ENCODE data around the gene PCYT2.

GRCh38 chr17:81939218-81939617 is 28.0 kb upstream of the PCYT2 start:
- TF ChIP-seq, protein P1, sequence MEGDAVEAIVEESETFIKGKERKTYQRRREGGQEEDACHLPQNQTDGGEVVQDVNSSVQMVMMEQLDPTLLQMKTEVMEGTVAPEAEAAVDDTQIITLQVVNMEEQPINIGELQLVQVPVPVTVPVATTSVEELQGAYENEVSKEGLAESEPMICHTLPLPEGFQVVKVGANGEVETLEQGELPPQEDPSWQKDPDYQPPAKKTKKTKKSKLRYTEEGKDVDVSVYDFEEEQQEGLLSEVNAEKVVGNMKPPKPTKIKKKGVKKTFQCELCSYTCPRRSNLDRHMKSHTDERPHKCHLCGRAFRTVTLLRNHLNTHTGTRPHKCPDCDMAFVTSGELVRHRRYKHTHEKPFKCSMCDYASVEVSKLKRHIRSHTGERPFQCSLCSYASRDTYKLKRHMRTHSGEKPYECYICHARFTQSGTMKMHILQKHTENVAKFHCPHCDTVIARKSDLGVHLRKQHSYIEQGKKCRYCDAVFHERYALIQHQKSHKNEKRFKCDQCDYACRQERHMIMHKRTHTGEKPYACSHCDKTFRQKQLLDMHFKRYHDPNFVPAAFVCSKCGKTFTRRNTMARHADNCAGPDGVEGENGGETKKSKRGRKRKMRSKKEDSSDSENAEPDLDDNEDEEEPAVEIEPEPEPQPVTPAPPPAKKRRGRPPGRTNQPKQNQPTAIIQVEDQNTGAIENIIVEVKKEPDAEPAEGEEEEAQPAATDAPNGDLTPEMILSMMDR (IDR thresholded peaks at IDR 0.05): no peak
- no peak for TF ChIP-seq EZH2 (IDR thresholded peaks at IDR 0.05; ENCODE audit: borderline replicate concordance, insufficient read depth, low read depth, low read length, poor library complexity, severe bottlenecking)
